ENCODE results near the gene NELFCD. TPM values are rescaled to one million over a fixed set of nuclear protein-coding genes. Genes with fewer than 3 reads are reported as not detected.
"Not testable (repeated sequence)": the region's sequence is repeated elsewhere in the genome, so short reads cannot be mapped to it uniquely, and the experiment has no call there.

Gene NELFCD
- polyA plus RNA-seq, 1 of the 3 experiments (the other 2 are of a cell fraction), result 90.0 TPM

DNA sequence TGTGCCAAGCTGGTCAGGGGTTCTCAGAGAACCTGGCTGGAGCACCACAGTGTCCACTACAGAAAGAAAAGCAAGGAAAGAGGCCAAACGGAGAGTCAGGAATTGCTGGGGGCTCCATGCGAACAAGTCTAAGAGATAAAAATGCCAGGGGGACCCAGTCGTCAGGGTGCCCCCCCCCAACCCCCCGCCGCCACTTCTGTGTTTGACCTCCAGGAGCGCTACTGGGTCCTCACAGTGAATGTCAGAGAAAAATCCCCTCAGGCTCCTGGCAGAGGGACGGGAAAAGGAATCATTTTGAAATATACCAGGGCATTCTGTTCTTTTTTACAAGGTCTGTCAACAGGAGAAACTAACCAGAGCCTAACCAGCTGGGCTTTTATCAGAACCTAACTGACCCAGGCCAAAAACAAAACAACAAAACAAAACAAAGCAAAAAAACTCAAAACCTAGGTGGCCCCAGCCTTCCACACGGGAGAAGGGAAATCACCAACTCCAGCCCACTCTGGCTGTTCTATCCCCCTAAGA is 17.9 kb upstream of the NELFCD start:
- Histone ChIP-seq H3K27me3 (ENCODE audit: insufficient read depth) (no peaks in the 10 kb centered on the region; the same call in 1 of the 2 replicates), H3K4me3 (ENCODE audit: low read depth in 2 of 2, low read length in 1 of 2) (no peak overlapping the region), H2AFZ (ENCODE audit: low read depth) (no peak overlapping the region), H3K9me2 (no peaks in the 10 kb centered on the region), H4K20me1 (ENCODE audit: insufficient read depth) (no peaks in the 10 kb centered on the region), H3K9me3 (no peaks in the 10 kb centered on the region), H3K9ac (no peak overlapping the region), H3K4me1 (ENCODE audit: control insufficient read depth in 1 of 2, insufficient read depth in 2 of 2, low read depth in 1 of 2, low read length in 1 of 2) (no peaks in the 10 kb centered on the region), H3F3A (replicated peaks; ENCODE audit: insufficient read depth) (no peaks in the 10 kb centered on the region), H3K36me3 (replicated peaks in 1 of 2; ENCODE audit: control insufficient read depth in 1 of 2, insufficient read depth in 2 of 2, low read length in 1 of 2) (no peaks in the 10 kb centered on the region), H3K27ac (ENCODE audit: low read depth in 2 of 2, low read length in 1 of 2) (no peak overlapping the region), H3K79me2 (ENCODE audit: insufficient read depth) (no peaks in the 10 kb centered on the region), H3K4me2 (no peak overlapping the region)
- ChIA-PET CTCF (interaction anchor here (1.4 kb wide), 1 partner anchor 10 kb away, joined by 3 read pairs; no protein-coding TSS in a partner anchor), POLR2A (no interaction called here)
- DNase-seq, result peak; percentile 53
- 71% methylated on average over 4 of the region's 8 CpGs for WGBS (ENCODE audit: low lambda C conversion rate)
- TF ChIP-seq TAF1 (IDR thresholded peaks at IDR 0.05; ENCODE audit: borderline replicate concordance, low read depth, low read length) (no peak), YY1 (IDR thresholded peaks at IDR 0.05; ENCODE audit: low read depth) (no peak), EZH2phosphoT487 (IDR thresholded peaks at IDR 0.05; ENCODE audit: borderline replicate concordance, low read depth) (no peak), FOXM1 (IDR thresholded peaks at IDR 0.05; ENCODE audit: low read depth) (no peak), FOXJ3 (CRISPR knock-in tag; IDR thresholded peaks at IDR 0.05) (no peak), FOSL2 (IDR thresholded peaks at IDR 0.05; ENCODE audit: borderline replicate concordance, low read depth) (no peak), SMC3 (IDR thresholded peaks at IDR 0.05; ENCODE audit: low read depth, low read length) (no peak), JUND (IDR thresholded peaks at IDR 0.05) (no peak), MEF2A (IDR thresholded peaks at IDR 0.05; ENCODE audit: borderline replicate concordance, low read depth) (no peak), RFX5 (IDR thresholded peaks at IDR 0.05; ENCODE audit: low read length) (no peak), GABPA (IDR thresholded peaks at IDR 0.05; ENCODE audit: low read depth) (no peak), TEAD4 (IDR thresholded peaks at IDR 0.05; ENCODE audit: borderline replicate concordance, insufficient read depth) (no peak), NFIC (IDR thresholded peaks at IDR 0.05; ENCODE audit: borderline replicate concordance) (no peak), MXI1 (IDR thresholded peaks at IDR 0.05; ENCODE audit: low read depth, low read length) (no peak)
- TF ChIP-seq, protein P1, sequence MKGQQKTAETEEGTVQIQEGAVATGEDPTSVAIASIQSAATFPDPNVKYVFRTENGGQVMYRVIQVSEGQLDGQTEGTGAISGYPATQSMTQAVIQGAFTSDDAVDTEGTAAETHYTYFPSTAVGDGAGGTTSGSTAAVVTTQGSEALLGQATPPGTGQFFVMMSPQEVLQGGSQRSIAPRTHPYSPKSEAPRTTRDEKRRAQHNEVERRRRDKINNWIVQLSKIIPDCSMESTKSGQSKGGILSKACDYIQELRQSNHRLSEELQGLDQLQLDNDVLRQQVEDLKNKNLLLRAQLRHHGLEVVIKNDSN (IDR thresholded peaks at IDR 0.05; ENCODE audit: borderline replicate concordance, low read depth), result no peak
- TF ChIP-seq, protein P2, sequence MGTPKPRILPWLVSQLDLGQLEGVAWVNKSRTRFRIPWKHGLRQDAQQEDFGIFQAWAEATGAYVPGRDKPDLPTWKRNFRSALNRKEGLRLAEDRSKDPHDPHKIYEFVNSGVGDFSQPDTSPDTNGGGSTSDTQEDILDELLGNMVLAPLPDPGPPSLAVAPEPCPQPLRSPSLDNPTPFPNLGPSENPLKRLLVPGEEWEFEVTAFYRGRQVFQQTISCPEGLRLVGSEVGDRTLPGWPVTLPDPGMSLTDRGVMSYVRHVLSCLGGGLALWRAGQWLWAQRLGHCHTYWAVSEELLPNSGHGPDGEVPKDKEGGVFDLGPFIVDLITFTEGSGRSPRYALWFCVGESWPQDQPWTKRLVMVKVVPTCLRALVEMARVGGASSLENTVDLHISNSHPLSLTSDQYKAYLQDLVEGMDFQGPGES (IDR thresholded peaks at IDR 0.05; ENCODE audit: low read depth, low read length), result no peak
- TF ChIP-seq, protein P3, sequence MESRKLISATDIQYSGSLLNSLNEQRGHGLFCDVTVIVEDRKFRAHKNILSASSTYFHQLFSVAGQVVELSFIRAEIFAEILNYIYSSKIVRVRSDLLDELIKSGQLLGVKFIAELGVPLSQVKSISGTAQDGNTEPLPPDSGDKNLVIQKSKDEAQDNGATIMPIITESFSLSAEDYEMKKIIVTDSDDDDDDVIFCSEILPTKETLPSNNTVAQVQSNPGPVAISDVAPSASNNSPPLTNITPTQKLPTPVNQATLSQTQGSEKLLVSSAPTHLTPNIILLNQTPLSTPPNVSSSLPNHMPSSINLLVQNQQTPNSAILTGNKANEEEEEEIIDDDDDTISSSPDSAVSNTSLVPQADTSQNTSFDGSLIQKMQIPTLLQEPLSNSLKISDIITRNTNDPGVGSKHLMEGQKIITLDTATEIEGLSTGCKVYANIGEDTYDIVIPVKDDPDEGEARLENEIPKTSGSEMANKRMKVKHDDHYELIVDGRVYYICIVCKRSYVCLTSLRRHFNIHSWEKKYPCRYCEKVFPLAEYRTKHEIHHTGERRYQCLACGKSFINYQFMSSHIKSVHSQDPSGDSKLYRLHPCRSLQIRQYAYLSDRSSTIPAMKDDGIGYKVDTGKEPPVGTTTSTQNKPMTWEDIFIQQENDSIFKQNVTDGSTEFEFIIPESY (IDR thresholded peaks at IDR 0.05; ENCODE audit: borderline replicate concordance, low read depth), result no peak
- TF ChIP-seq, protein P4, sequence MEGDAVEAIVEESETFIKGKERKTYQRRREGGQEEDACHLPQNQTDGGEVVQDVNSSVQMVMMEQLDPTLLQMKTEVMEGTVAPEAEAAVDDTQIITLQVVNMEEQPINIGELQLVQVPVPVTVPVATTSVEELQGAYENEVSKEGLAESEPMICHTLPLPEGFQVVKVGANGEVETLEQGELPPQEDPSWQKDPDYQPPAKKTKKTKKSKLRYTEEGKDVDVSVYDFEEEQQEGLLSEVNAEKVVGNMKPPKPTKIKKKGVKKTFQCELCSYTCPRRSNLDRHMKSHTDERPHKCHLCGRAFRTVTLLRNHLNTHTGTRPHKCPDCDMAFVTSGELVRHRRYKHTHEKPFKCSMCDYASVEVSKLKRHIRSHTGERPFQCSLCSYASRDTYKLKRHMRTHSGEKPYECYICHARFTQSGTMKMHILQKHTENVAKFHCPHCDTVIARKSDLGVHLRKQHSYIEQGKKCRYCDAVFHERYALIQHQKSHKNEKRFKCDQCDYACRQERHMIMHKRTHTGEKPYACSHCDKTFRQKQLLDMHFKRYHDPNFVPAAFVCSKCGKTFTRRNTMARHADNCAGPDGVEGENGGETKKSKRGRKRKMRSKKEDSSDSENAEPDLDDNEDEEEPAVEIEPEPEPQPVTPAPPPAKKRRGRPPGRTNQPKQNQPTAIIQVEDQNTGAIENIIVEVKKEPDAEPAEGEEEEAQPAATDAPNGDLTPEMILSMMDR (IDR thresholded peaks at IDR 0.05), result no peak

DNA sequence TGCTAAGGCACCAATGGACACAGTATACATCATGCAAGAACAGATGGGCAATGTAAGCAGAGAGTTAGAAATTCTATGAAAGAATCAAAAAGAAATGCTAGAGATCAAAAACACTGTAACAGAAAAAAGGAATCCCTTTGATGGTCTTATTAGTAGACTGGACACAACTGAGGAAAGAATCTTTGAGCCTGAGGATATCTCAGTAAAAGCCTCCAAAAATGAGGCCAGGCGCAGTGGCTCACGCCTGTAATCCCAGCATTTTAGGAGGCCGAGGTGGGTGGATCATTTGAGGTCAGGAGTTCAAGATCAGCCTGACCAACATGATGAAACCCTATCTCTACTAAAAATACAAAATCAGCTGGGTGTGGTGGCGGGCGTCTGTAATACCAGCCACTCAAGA is 17.1 kb upstream of the NELFCD start:
- H3K36me3 ChIP-seq (replicated peaks in 1 of 2; ENCODE audit: control insufficient read depth in 1 of 2, insufficient read depth in 2 of 2, low read length in 1 of 2); H3K9me3 ChIP-seq; H3K4me2 ChIP-seq; POLR2A ChIA-PET; H3K4me1 ChIP-seq (ENCODE audit: control insufficient read depth in 1 of 2, insufficient read depth in 2 of 2, low read depth in 1 of 2, low read length in 1 of 2); H4K20me1 ChIP-seq (ENCODE audit: insufficient read depth); H3K27ac ChIP-seq (ENCODE audit: low read depth in 2 of 2, low read length in 1 of 2); H3K9me2 ChIP-seq; H3K79me2 ChIP-seq (ENCODE audit: insufficient read depth); H3F3A ChIP-seq (replicated peaks; ENCODE audit: insufficient read depth); H3K9ac ChIP-seq; H3K27me3 ChIP-seq (ENCODE audit: insufficient read depth); H2AFZ ChIP-seq (ENCODE audit: low read depth); DNase-seq; H3K4me3 ChIP-seq (ENCODE audit: low read depth in 2 of 2, low read length in 1 of 2): not testable (repeated sequence)
- CTCF ChIA-PET, result interaction anchor here (1.4 kb wide), 1 partner anchor 9 kb away, joined by 3 read pairs; no protein-coding TSS in a partner anchor
- 69% methylated on average over 5 of the region's 5 CpGs for WGBS (ENCODE audit: low lambda C conversion rate)

Data from SK-N-SH (cell line).